Neural progenitor cell (in vitro differentiated cells): ENCODE results near the gene SPSB2. TPM values are rescaled to one million over a fixed set of nuclear protein-coding genes. Genes with fewer than 3 reads are reported as not detected.

Experiments
- DNase-seq: peaks from one replicate; pipeline ENCODE4 v3.0.0-alpha.2; 2016; ENCODE audit warnings: low spot score
- H2AFZ ChIP-seq: fragments of 200-600 bp; sonication (generic); replicated peaks from 2 replicates; pipeline ENCODE4 v1.6.1; 2016; ENCODE audit warnings: antibody characterized with exemption
- H3F3A ChIP-seq: fragments of 200-600 bp; sonication (generic); 2 replicates; pipeline ENCODE4 v1.6.1; 2016; ENCODE audit warnings: antibody characterized with exemption, low read depth
- H3K27ac ChIP-seq: fragments of 200-600 bp; sonication (generic); 2 replicates; pipeline ENCODE4 v1.5.1; 2016; ENCODE audit warnings: mild to moderate bottlenecking
- H3K27me3 ChIP-seq: fragments of 200-600 bp; sonication (generic); 2 replicates; pipeline ENCODE4 v1.6.1; 2016; ENCODE audit warnings: mild to moderate bottlenecking, moderate library complexity
- H3K36me3 ChIP-seq: fragments of 200-600 bp; sonication (generic); 2 replicates; pipeline ENCODE4 v1.5.1; 2016
- H3K4me1 ChIP-seq: fragments of 200-600 bp; sonication (generic); 2 replicates; pipeline ENCODE4 v1.6.1; 2016; ENCODE audit warnings: mixed run types
- H3K4me2 ChIP-seq: fragments of 200-600 bp; sonication (generic); 2 replicates; pipeline ENCODE4 v1.6.1; 2016
- H3K4me3 ChIP-seq: fragments of 200-600 bp; sonication (generic); 2 replicates; pipeline ENCODE4 v1.5.1; 2016
- H3K79me2 ChIP-seq: fragments of 200-600 bp; sonication (generic); 2 replicates; pipeline ENCODE4 v1.6.1; 2016; ENCODE audit warnings: low read depth
- H3K9ac ChIP-seq: fragments of 200-600 bp; sonication (generic); 2 replicates; pipeline ENCODE4 v1.6.1; 2016
- H3K9me3 ChIP-seq: fragments of 200-600 bp; sonication (generic); 2 replicates; pipeline ENCODE4 v1.5.1; 2016; ENCODE audit warnings: low read depth
- H4K20me1 ChIP-seq: fragments of 200-600 bp; sonication (generic); 2 replicates; pipeline ENCODE4 v1.6.1; 2016; ENCODE audit warnings: low read depth
- H3K27ac Mint-ChIP-seq: 3 replicates; pipeline ENCODE4 v1.8.0; 2021; ENCODE audit warnings: mixed read lengths
- H3K27me3 Mint-ChIP-seq: 2 replicates; pipeline ENCODE4 v1.8.0; 2022; ENCODE audit warnings: low read depth, mild to moderate bottlenecking, inconsistent platforms, moderate library complexity, mixed read lengths; ENCODE audit not compliant: insufficient read depth
- H3K36me3 Mint-ChIP-seq: 3 replicates; pipeline ENCODE4 v1.8.0; 2021; ENCODE audit warnings: mixed read lengths
- H3K4me1 Mint-ChIP-seq: 3 replicates; pipeline ENCODE4 v1.8.0; 2021; ENCODE audit warnings: mixed read lengths
- H3K4me3 Mint-ChIP-seq: 3 replicates; pipeline ENCODE4 v1.8.0; 2021; ENCODE audit warnings: mild to moderate bottlenecking, moderate library complexity, mixed read lengths
- H3K9me3 Mint-ChIP-seq: 3 replicates; pipeline ENCODE4 v1.8.0; 2020; ENCODE audit warnings: mixed read lengths
- CTCF ChIP-seq: fragments of 200-600 bp; sonication (generic); IDR thresholded peaks from 2 replicates; pipeline ENCODE4 v1.5.1; 2017; ENCODE audit warnings: antibody characterized with exemption, mild to moderate bottlenecking
- EZH2 ChIP-seq: fragments of 200-600 bp; sonication (generic); IDR thresholded peaks from 2 replicates; pipeline ENCODE4 v1.6.1; 2017; ENCODE audit warnings: antibody characterized with exemption, mild to moderate bottlenecking, moderate library complexity
- EZH2phosphoT487 ChIP-seq: fragments of 200-600 bp; sonication (generic); IDR thresholded peaks from 2 replicates; pipeline ENCODE4 v1.6.1; 2017; ENCODE audit warnings: antibody characterized with exemption
- total RNA-seq: library from RNA; depleted of rRNA; stranded (reverse); fragments of >200 nt; gene quantifications from 2 replicates; pipeline ENCODE4 v1.2.3, GENCODE V29; 2015; ENCODE audit warnings: low replicate concordance

The SPSB2 gene
- total RNA-seq, 1 donor from 2014 or later, result 0.65 TPM

- H3K9me3 ChIP-seq, result no peaks in the 10 kb centered on the region
- peak overlapping the region; percentile 90 for H3K27ac Mint-ChIP-seq
- peak overlapping the region; percentile 21 for H3K4me3 Mint-ChIP-seq
These were observed 32.8 kb downstream of the SPSB2 start for GRCh38 chr12:6840330-6840729.

DNA sequence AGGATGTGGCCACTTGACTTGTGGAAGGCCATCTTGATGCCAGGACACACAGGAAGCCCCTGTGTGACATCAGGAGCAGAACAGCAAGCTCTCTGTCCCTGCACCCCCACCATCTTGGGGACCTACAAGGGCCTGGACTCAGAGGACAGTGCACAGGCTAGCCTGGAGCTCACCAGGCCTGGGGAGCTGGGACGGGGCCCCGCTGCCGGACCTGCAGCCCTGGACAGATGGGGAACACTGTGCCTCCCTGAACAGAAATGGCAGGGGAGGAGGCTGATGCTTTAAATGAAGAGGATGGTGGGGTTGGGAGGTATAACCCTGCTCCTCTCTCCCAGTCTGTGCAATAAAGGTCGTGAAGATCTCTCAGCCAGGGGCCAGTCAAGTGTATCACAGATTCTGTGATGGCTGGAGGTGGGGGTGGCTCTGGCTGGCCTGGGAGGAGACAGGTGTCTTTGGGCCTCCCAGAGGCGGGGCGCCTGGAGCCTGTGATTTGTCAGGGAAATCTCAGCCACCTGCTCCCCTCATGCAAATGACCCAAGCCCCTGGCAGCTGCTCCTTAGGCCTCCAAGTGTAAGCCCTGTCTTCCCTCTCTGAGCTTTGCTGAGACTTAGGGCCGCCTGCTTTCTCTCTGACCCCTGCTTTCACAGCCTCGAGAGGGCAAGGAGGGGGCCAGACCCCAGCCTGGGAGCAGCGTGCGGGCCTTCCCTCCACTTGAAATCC lies 33.5 kb downstream of the SPSB2 start:
- Histone ChIP-seq H3K4me3 (no peak overlapping the region), H3K27ac (peak overlapping the region; percentile 55), H3K4me2 (peak overlapping the region; percentile 58), H3K27me3 (no peaks in the 10 kb centered on the region), H3K9ac (no peak overlapping the region), H2AFZ (no peak overlapping the region), H3F3A (peaks cover 56% of the 10 kb centered on the region), H3K79me2 (no peaks in the 10 kb centered on the region), H4K20me1 (peaks cover 60% of the 10 kb centered on the region), H3K9me3 (no peaks in the 10 kb centered on the region), H3K36me3 (no peaks in the 10 kb centered on the region), H3K4me1 (peaks cover 27% of the 10 kb centered on the region)
- H3K27ac Mint-ChIP-seq, result peak overlapping the region; percentile 90
- peak; percentile 80 for DNase-seq
- TF ChIP-seq EZH2, result no peak
- no peak for TF ChIP-seq EZH2phosphoT487
- TF ChIP-seq CTCF, result no peak
- no peak overlapping the region for H3K4me3 Mint-ChIP-seq
- H3K36me3 Mint-ChIP-seq, result peaks cover 28% of the 10 kb centered on the region
- no peaks in the 10 kb centered on the region for H3K9me3 Mint-ChIP-seq
- H3K4me1 Mint-ChIP-seq, result peaks cover 29% of the 10 kb centered on the region
- peaks cover 4% of the 10 kb centered on the region for H3K27me3 Mint-ChIP-seq

More at GRCh38 chr12:6840330-6840729, 32.8 kb downstream of the SPSB2 start:
- H3K9ac ChIP-seq, result no peak overlapping the region
- H3K36me3 ChIP-seq, result no peaks in the 10 kb centered on the region
- TF ChIP-seq EZH2 (no peak), EZH2phosphoT487 (peak; percentile 61), CTCF (no peak)
- no peak overlapping the region for H3K4me3 ChIP-seq
- H3K4me2 ChIP-seq, result peak overlapping the region; percentile 58
- peaks cover 27% of the 10 kb centered on the region for H3K4me1 ChIP-seq
- peak overlapping the region; percentile 55 for H3K27ac ChIP-seq
- peaks cover 53% of the 10 kb centered on the region for H4K20me1 ChIP-seq
- H3K9me3 Mint-ChIP-seq, result no peaks in the 10 kb centered on the region
- peak; percentile 60 for DNase-seq
- peaks cover 26% of the 10 kb centered on the region for H3K4me1 Mint-ChIP-seq
- H3K36me3 Mint-ChIP-seq, result peaks cover 29% of the 10 kb centered on the region
- H3F3A ChIP-seq, result peaks cover 53% of the 10 kb centered on the region
- H3K79me2 ChIP-seq, result no peaks in the 10 kb centered on the region
- H3K27me3 ChIP-seq, result no peaks in the 10 kb centered on the region
- H3K27me3 Mint-ChIP-seq, result peaks cover 6% of the 10 kb centered on the region
- no peak overlapping the region for H2AFZ ChIP-seq

DNA sequence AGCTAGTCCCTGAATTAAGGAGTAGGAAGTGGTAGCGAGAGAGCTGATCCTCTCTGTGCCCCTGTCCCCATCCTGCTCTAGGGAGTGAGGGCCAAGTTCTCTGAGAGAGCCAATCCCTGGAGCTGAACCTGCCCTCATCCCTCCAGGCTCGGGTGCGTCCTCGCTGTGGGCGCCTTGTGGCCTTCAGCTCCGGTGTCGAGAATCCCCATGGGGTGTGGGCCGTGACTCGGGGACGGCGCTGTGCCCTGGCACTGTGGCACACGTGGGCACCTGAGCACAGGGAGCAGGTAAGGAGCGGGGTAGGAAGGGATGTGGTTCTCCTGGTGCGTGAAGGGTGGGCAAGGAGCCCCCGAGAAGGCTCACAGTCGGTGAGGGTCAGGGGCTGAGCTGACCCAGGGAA lies 34.2 kb downstream of the SPSB2 start:
- Histone ChIP-seq H3K36me3 (no peaks in the 10 kb centered on the region), H3K9ac (no peak overlapping the region), H3K4me2 (no peak overlapping the region), H2AFZ (no peak overlapping the region), H3F3A (peaks cover 60% of the 10 kb centered on the region), H3K79me2 (no peaks in the 10 kb centered on the region), H3K4me1 (peaks cover 27% of the 10 kb centered on the region), H3K27me3 (no peaks in the 10 kb centered on the region), H3K9me3 (no peaks in the 10 kb centered on the region), H3K4me3 (no peak overlapping the region), H4K20me1 (peaks cover 67% of the 10 kb centered on the region), H3K27ac (peak overlapping the region; percentile 29)
- TF ChIP-seq EZH2phosphoT487 (no peak), CTCF (no peak), EZH2 (no peak)
- Mint-ChIP-seq H3K4me1 (peaks cover 29% of the 10 kb centered on the region), H3K4me3 (no peak overlapping the region), H3K27me3 (no peaks in the 10 kb centered on the region), H3K36me3 (peaks cover 26% of the 10 kb centered on the region), H3K27ac (no peak overlapping the region), H3K9me3 (no peaks in the 10 kb centered on the region)
- DNase-seq, result no peak
